SK-N-SH (cell line): ENCODE results near the gene AHRR. TPM values are rescaled to one million over a fixed set of nuclear protein-coding genes. Genes with fewer than 3 reads are reported as not detected.

Experiments used
- CTCF ChIA-PET: fragments of 300-600, 350-600 bp; formaldehyde crosslinking; extraction: SDS; loops from one replicate; lab custom pipeline; 2021; lab: Yijun Ruan, JAX
- POLR2A ChIA-PET: fragments of 350-600 bp; sonication (Branson Sonifier 250); formaldehyde crosslinking; extraction: SDS; loops from one replicate; lab custom pipeline; 2020; ENCODE audit warnings: antibody characterized with exemption, inconsistent platforms; lab: Yijun Ruan, JAX
- DNase-seq: peaks from one replicate; pipeline ENCODE4 v3.0.0; 2012
- H2AFZ ChIP-seq: fragments of 200-600 bp; sonication (generic); 2 replicates; pipeline ENCODE4 v1.8.1; 2016; ENCODE audit warnings: antibody characterized with exemption, mild to moderate bottlenecking, low read depth
- H3F3A ChIP-seq: fragments of 200-600 bp; sonication (generic); replicated peaks from 2 replicates; pipeline ENCODE3; 2016; ENCODE audit warnings: antibody characterized with exemption, mild to moderate bottlenecking; ENCODE audit not compliant: insufficient read depth
- H3K27ac ChIP-seq, 2 experiments: fragments of 200-500 bp in 1 of 2; fragments of 200-600 bp in 1 of 2; sonication (Bioruptor generic) in 1 of 2; sonication (generic), shearing (Covaris generic) in 1 of 2; 2 replicates each; pipeline versions ENCODE4 v1.5.1 to v1.6.1; 2014 to 2016; ENCODE audit warnings: low read depth in 2 of 2, inconsistent platforms in 1 of 2, low read length in 1 of 2, mild to moderate bottlenecking in 1 of 2, mixed read lengths in 1 of 2
- H3K27me3 ChIP-seq: fragments of 200-600 bp; sonication (generic), shearing (Covaris generic); 2 replicates; pipeline ENCODE4 v1.6.1; 2016; ENCODE audit warnings: mixed run types; ENCODE audit not compliant: insufficient read depth
- H3K36me3 ChIP-seq, 2 experiments: fragments of 200-500 bp in 1 of 2; fragments of 200-600 bp in 1 of 2; sonication (Bioruptor generic) in 1 of 2; sonication (generic) in 1 of 2; replicated peaks in 1 of 2; 2 replicates each; pipeline versions ENCODE3 to v1.5.1; 2014 to 2016; ENCODE audit warnings: low read length in 1 of 2, mild to moderate bottlenecking in 1 of 2; ENCODE audit not compliant: insufficient read depth in 2 of 2, control insufficient read depth in 1 of 2
- H3K4me1 ChIP-seq, 2 experiments: fragments of 200-500 bp in 1 of 2; fragments of 200-600 bp in 1 of 2; sonication (Bioruptor generic) in 1 of 2; sonication (generic), shearing (Covaris generic) in 1 of 2; 2 replicates each; pipeline versions ENCODE4 v1.5.1 to v1.6.1; 2014 to 2016; ENCODE audit warnings: low read depth in 1 of 2, low read length in 1 of 2, mixed run types in 1 of 2; ENCODE audit not compliant: insufficient read depth in 2 of 2, control insufficient read depth in 1 of 2
- H3K4me2 ChIP-seq: fragments of 200-600 bp; sonication (generic), shearing (Covaris generic); 2 replicates; pipeline ENCODE4 v1.6.1; 2017; ENCODE audit warnings: mixed run types
- H3K4me3 ChIP-seq, 2 experiments: fragments of 200-500 bp in 1 of 2; fragments of 200-600 bp in 1 of 2; sonication (Bioruptor generic) in 1 of 2; sonication (generic), shearing (Covaris generic) in 1 of 2; 2 replicates each; pipeline versions ENCODE4 v1.5.1 to v1.8.1; 2014 to 2016; ENCODE audit warnings: low read depth in 2 of 2, inconsistent platforms in 1 of 2, low read length in 1 of 2, mild to moderate bottlenecking in 1 of 2, mixed read lengths in 1 of 2, moderate library complexity in 1 of 2
- H3K79me2 ChIP-seq: fragments of 200-600 bp; sonication (generic); 2 replicates; pipeline ENCODE4 v1.8.1; 2017; ENCODE audit warnings: mild to moderate bottlenecking; ENCODE audit not compliant: insufficient read depth
- H3K9ac ChIP-seq: fragments of 200-600 bp; sonication (generic); 2 replicates; pipeline ENCODE4 v1.6.1; 2017; ENCODE audit warnings: mixed run types
- H3K9me2 ChIP-seq: fragments of 200-600 bp; sonication (generic); 2 replicates; pipeline ENCODE4 v1.6.1; 2017; ENCODE audit warnings: mixed run types
- H3K9me3 ChIP-seq: fragments of 200-600 bp; sonication (generic); 2 replicates; pipeline ENCODE4 v1.6.1; 2017; ENCODE audit warnings: mixed run types, mild to moderate bottlenecking, moderate library complexity
- H4K20me1 ChIP-seq: fragments of 200-600 bp; sonication (generic); 2 replicates; pipeline ENCODE4 v1.6.1; 2017; ENCODE audit warnings: mild to moderate bottlenecking, mixed run types; ENCODE audit not compliant: insufficient read depth
- EP300 ChIP-seq, 2 experiments: IDR thresholded peaks; 2 replicates each; pipeline versions ENCODE4 v1.4.0 to v1.6.1; 2012; ENCODE audit warnings: borderline replicate concordance in 1 of 2, low read depth in 1 of 2, low read length in 1 of 2
- FOSL2 ChIP-seq: IDR thresholded peaks from 2 replicates; pipeline ENCODE4 v1.4.0; 2012; ENCODE audit warnings: low read depth, mild to moderate bottlenecking, moderate library complexity, borderline replicate concordance
- FOXM1 ChIP-seq: IDR thresholded peaks from 2 replicates; pipeline ENCODE4 v1.4.0; 2012; ENCODE audit warnings: low read depth, mild to moderate bottlenecking
- MAX ChIP-seq: IDR thresholded peaks from 2 replicates; pipeline ENCODE4 v1.4.0; 2012; ENCODE audit warnings: low read depth
- MEF2A ChIP-seq: IDR thresholded peaks from 2 replicates; pipeline ENCODE4 v1.4.0; 2012; ENCODE audit warnings: low read depth, borderline replicate concordance
- RAD21 ChIP-seq: IDR thresholded peaks from 2 replicates; pipeline ENCODE4 v1.6.1; 2012; ENCODE audit warnings: mild to moderate bottlenecking, low read length
- RFX5 ChIP-seq: IDR thresholded peaks from 2 replicates; pipeline ENCODE4 v1.6.1; 2012; ENCODE audit warnings: mild to moderate bottlenecking, improper control_type of control experiment, low read length
- SMC3 ChIP-seq: IDR thresholded peaks from 2 replicates; pipeline ENCODE4 v1.6.1; 2012; ENCODE audit warnings: low read depth, low read length, improper control_type of control experiment
- TAF1 ChIP-seq: IDR thresholded peaks from 2 replicates; pipeline ENCODE4 v1.6.1; 2012; ENCODE audit warnings: low read depth, mild to moderate bottlenecking, low read length, moderate library complexity, borderline replicate concordance
- TCF12 ChIP-seq: IDR thresholded peaks from 2 replicates; pipeline ENCODE4 v1.4.0; 2012
- TEAD4 ChIP-seq: IDR thresholded peaks from 2 replicates; pipeline ENCODE4 v1.4.0; 2012; ENCODE audit warnings: mild to moderate bottlenecking, borderline replicate concordance; ENCODE audit not compliant: insufficient read depth
- USF1 ChIP-seq: IDR thresholded peaks from 2 replicates; pipeline ENCODE4 v1.4.0; 2012; ENCODE audit warnings: low read depth, borderline replicate concordance
- WGBS: methylation state at CpG from one replicate; pipeline ENCODE4 v1.1.6; 2017; ENCODE audit warnings: low lambda C conversion rate; 5-methylcytosine and 5-hydroxymethylcytosine counted together
- polyA plus RNA-seq, 3 experiments: library from polyadenylated mRNA; depleted of rRNA; stranded (reverse); fragments of >200 nt; gene quantifications; 2 replicates each; pipeline ENCODE4 v1.2.3, GENCODE V29; 2012
- TF ChIP-seq, protein P1 (sequence below): fragments of 150-350 bp; IDR thresholded peaks from 2 replicates; pipeline ENCODE4 v1.6.1; 2017; ENCODE audit warnings: antibody characterized with exemption, low read length, low read depth, borderline replicate concordance
- TF ChIP-seq, protein P2 (sequence below): IDR thresholded peaks from 2 replicates; pipeline ENCODE4 v1.6.1; 2012; ENCODE audit warnings: mild to moderate bottlenecking, low read depth, low read length, moderate library complexity
- TF ChIP-seq, protein P3 (sequence below): IDR thresholded peaks from 2 replicates; pipeline ENCODE4; 2012
- TF ChIP-seq, protein P4 (sequence below): fragments of 200-600 bp; sonication (generic); IDR thresholded peaks from 2 replicates; pipeline ENCODE4 v1.6.1; 2017; ENCODE audit warnings: antibody characterized with exemption, mild to moderate bottlenecking, moderate library complexity

The AHRR gene
- polyA plus RNA-seq, 1 of the 3 experiments (the other 2 are of a cell fraction): 0.71 TPM

GRCh38 chr5:306011-306805 lies 15.3 kb upstream of the AHRR start:
- no peaks in the 10 kb centered on the region for H3K27me3 ChIP-seq
- no peak overlapping the region for H2AFZ ChIP-seq
- no peak overlapping the region for H3K4me2 ChIP-seq
- 95% methylated on average over 28 of the region's 28 CpGs for WGBS
- no peaks in the 10 kb centered on the region for H3K9me2 ChIP-seq
- H3K27ac ChIP-seq: no peak overlapping the region; a peak in 1 of 4 replicates
- H3K9ac ChIP-seq: no peak overlapping the region
- H3K9me3 ChIP-seq: no peaks in the 10 kb centered on the region
- H3K79me2 ChIP-seq: peaks cover 53% of the 10 kb centered on the region; the same call in 1 of the 2 replicates
- H3K4me3 ChIP-seq: no peak overlapping the region
- TF ChIP-seq, protein P1, sequence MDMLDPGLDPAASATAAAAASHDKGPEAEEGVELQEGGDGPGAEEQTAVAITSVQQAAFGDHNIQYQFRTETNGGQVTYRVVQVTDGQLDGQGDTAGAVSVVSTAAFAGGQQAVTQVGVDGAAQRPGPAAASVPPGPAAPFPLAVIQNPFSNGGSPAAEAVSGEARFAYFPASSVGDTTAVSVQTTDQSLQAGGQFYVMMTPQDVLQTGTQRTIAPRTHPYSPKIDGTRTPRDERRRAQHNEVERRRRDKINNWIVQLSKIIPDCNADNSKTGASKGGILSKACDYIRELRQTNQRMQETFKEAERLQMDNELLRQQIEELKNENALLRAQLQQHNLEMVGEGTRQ: no peak
- TF ChIP-seq RFX5 (no peak), FOXM1 (no peak), MAX (no peak), TEAD4 (no peak), TAF1 (no peak)
- TF ChIP-seq, protein P2, sequence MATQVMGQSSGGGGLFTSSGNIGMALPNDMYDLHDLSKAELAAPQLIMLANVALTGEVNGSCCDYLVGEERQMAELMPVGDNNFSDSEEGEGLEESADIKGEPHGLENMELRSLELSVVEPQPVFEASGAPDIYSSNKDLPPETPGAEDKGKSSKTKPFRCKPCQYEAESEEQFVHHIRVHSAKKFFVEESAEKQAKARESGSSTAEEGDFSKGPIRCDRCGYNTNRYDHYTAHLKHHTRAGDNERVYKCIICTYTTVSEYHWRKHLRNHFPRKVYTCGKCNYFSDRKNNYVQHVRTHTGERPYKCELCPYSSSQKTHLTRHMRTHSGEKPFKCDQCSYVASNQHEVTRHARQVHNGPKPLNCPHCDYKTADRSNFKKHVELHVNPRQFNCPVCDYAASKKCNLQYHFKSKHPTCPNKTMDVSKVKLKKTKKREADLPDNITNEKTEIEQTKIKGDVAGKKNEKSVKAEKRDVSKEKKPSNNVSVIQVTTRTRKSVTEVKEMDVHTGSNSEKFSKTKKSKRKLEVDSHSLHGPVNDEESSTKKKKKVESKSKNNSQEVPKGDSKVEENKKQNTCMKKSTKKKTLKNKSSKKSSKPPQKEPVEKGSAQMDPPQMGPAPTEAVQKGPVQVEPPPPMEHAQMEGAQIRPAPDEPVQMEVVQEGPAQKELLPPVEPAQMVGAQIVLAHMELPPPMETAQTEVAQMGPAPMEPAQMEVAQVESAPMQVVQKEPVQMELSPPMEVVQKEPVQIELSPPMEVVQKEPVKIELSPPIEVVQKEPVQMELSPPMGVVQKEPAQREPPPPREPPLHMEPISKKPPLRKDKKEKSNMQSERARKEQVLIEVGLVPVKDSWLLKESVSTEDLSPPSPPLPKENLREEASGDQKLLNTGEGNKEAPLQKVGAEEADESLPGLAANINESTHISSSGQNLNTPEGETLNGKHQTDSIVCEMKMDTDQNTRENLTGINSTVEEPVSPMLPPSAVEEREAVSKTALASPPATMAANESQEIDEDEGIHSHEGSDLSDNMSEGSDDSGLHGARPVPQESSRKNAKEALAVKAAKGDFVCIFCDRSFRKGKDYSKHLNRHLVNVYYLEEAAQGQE: no peak
- TF ChIP-seq, all 33 proteins: peak for 0
- Histone ChIP-seq H3K36me3 (peaks cover 4 to 50% of the 10 kb centered on the region in 2 experiments), H3K4me1 (peaks cover 0 to 12% of the 10 kb centered on the region in 2 experiments; a peak in 1 of 4 replicates), H3F3A (no peaks in the 10 kb centered on the region), H4K20me1 (peaks cover 76% of the 10 kb centered on the region)
- DNase-seq: peak; percentile 51
- ChIA-PET POLR2A (no interaction called here), CTCF (interaction anchor here (1.0 kb wide), 1 partner anchor 126 kb away, joined by 3 read pairs; no protein-coding TSS in a partner anchor)

- 97% methylated on average over 20 of the region's 26 CpGs for WGBS
- no peaks in the 10 kb centered on the region for H3F3A ChIP-seq
- H4K20me1 ChIP-seq: peaks cover 75% of the 10 kb centered on the region
- H3K9me2 ChIP-seq: no peaks in the 10 kb centered on the region
- no peak overlapping the region for H3K4me2 ChIP-seq
- H3K36me3 ChIP-seq: peaks cover 4 to 55% of the 10 kb centered on the region in 2 experiments
- H3K27me3 ChIP-seq: no peaks in the 10 kb centered on the region
- ChIA-PET POLR2A (no interaction called here), CTCF (no interaction called here)
- peaks cover 0 to 12% of the 10 kb centered on the region in 2 experiments; a peak in 1 of 4 replicates for H3K4me1 ChIP-seq
- no peak overlapping the region for H2AFZ ChIP-seq
- no peak overlapping the region for H3K4me3 ChIP-seq
- no peaks in the 10 kb centered on the region for H3K9me3 ChIP-seq
- H3K27ac ChIP-seq: no peak overlapping the region
- H3K79me2 ChIP-seq: peaks cover 60% of the 10 kb centered on the region; the same call in 1 of the 2 replicates
- H3K9ac ChIP-seq: no peak overlapping the region
- DNase-seq: no peak
- TF ChIP-seq, protein P3, sequence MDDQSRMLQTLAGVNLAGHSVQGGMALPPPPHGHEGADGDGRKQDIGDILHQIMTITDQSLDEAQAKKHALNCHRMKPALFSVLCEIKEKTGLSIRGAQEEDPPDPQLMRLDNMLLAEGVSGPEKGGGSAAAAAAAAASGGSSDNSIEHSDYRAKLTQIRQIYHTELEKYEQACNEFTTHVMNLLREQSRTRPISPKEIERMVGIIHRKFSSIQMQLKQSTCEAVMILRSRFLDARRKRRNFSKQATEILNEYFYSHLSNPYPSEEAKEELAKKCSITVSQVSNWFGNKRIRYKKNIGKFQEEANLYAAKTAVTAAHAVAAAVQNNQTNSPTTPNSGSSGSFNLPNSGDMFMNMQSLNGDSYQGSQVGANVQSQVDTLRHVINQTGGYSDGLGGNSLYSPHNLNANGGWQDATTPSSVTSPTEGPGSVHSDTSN: no peak
- TF ChIP-seq MAX (no peak), MEF2A (no peak), RAD21 (no peak), EP300 (IDR thresholded peaks at IDR 0.05; ENCODE audit: borderline replicate concordance in 1 of 2, low read depth in 1 of 2, low read length in 1 of 2) (no peak), RFX5 (no peak), USF1 (no peak), TCF12 (no peak), FOXM1 (no peak), SMC3 (no peak), FOSL2 (no peak)
- TF ChIP-seq, protein P4, sequence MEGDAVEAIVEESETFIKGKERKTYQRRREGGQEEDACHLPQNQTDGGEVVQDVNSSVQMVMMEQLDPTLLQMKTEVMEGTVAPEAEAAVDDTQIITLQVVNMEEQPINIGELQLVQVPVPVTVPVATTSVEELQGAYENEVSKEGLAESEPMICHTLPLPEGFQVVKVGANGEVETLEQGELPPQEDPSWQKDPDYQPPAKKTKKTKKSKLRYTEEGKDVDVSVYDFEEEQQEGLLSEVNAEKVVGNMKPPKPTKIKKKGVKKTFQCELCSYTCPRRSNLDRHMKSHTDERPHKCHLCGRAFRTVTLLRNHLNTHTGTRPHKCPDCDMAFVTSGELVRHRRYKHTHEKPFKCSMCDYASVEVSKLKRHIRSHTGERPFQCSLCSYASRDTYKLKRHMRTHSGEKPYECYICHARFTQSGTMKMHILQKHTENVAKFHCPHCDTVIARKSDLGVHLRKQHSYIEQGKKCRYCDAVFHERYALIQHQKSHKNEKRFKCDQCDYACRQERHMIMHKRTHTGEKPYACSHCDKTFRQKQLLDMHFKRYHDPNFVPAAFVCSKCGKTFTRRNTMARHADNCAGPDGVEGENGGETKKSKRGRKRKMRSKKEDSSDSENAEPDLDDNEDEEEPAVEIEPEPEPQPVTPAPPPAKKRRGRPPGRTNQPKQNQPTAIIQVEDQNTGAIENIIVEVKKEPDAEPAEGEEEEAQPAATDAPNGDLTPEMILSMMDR: no peak
Observed at GRCh38 chr5:307306-307705, 14.2 kb upstream of the AHRR start.
